ENCODE measurements around the gene HSPB6.

Gene HSPB6

GRCh38 chr19:35717665-35718344 lies 39.0 kb downstream of the HSPB6 start, which contains the start of gene KMT2B:
Gene KMT2B, plus strand, starts transcription at chr19:35718003. Its CDS starts 16 bp downstream, at chr19:35718019.
- DNase-seq (ENCODE audit: low read depth in 1 of 2, low spot score in 1 of 2): peak in 1 of 2 donors; percentile 83

GRCh38 chr19:35716801-35717664 lies 39.8 kb downstream of the HSPB6 start:
- DNase-seq (ENCODE audit: low read depth in 1 of 2, low spot score in 1 of 2): peak; percentile 62 to 97

GRCh38 chr19:35715981-35716800 lies 40.6 kb downstream of the HSPB6 start:
- no peak for DNase-seq (ENCODE audit: low read depth in 1 of 2, low spot score in 1 of 2)

DNA sequence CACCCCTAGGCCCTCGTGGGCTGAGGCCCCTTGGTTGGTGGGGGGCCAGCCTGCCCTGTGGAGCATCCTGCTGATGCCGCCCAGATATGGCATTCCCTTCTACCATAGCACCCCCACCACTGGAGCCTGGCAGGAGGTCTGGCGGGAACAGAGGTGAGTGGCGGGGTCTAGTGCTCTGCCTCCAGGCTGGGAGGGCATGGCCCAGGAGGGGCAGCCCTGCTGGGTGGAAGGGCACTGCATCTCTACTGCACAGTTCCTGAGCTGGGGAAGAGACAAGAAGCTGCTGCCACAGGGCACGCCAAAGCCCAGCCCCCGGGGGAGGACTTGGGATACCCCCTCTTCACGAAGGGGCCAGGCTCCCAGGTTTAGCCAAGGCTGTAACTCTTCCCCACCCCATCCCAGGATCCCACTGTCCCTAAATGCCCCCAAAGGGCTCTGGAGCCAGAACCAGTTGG lies 41.4 kb downstream of the HSPB6 start:
- no peak for DNase-seq (ENCODE audit: low read depth in 1 of 2, low spot score in 1 of 2)

- no peak for DNase-seq (ENCODE audit: low read depth in 1 of 2, low spot score in 1 of 2)
Measured at GRCh38 chr19:35714601-35715354, 42.1 kb downstream of the HSPB6 start.

DNA sequence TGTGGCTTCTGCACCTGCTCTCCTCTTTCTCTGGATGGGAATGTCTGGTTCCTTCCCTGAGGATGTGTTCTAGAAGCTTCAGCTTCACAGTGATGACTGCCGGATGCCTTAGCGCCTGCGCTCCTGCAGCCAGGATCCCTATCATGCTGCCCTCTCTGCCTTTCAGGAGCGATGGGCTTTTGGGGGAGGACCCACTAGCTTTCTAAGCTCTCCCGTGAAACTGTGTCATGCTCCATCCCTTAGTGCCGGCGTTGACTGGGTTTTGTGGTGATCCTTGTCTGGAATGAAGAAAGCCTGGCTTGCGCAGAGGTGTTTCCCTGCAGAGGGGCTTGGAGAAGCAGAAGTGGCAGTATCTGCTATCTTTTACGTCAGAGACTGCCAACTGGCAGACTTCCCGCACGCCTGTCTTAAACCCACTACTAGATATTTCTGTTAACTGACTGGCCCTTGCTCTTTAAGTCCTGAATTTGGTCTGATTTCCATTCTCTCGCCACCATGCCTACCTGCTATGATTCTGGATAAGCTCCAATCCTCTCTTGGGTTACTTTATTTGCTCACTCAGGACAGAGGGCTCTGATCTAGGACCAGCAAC lies 42.8 kb downstream of the HSPB6 start:
- no peak for DNase-seq (ENCODE audit: low read depth in 1 of 2, low spot score in 1 of 2)

GRCh38 chr19:35713506-35713850 lies 43.4 kb downstream of the HSPB6 start:
- no peak for DNase-seq (ENCODE audit: low read depth in 1 of 2, low spot score in 1 of 2)

DNA sequence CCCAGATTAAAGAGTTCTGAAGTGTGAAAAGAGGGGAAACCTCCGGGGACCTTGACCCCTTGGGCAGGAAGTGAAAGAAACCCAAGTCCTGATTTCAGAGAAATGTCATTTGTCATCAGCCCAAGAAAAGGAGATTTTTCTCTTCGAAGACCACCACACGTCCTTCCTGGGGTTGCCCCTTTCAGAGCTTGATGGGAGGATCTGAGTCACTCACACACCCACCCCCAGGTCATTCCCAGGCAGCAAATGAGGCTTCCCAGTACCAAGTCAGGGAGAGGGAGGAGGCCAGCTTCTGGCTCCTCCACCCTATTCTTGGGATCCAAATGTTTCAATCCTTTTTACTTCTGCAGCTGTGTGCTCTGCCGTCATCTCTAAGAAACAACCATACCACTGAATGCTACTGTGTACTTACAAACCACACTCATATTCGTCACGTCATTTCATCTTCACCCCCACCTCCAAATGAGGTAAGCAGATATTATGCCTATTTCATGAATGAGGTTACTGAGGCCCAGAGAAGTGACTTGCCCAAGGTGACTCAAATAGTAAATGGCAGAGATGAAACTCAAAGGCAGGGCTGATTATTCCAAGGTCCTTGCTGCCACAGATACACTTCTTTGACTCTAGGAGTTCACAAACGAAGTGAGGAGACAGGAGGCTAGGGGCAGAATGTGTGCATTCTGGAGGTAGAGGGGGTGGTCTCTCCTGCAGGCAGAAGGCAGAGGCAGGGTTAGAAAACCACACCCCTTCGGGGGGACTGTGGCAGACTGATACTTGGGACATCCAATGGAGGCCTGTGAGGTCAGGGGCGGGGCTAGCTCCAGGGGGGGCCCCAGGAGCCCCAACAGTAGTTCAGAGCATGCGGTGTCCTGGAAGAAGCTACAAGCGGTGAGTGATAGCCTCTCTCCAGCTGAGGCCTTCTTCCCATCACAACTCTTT lies 44.0 kb downstream of the HSPB6 start:
- peak; percentile 46 to 66 for DNase-seq (ENCODE audit: low read depth in 1 of 2, low spot score in 1 of 2)

GRCh38 chr19:35710784-35711723 lies 45.8 kb downstream of the HSPB6 start:
- DNase-seq (ENCODE audit: low read depth in 1 of 2, low spot score in 1 of 2): peak; percentile 40 to 73

GRCh38 chr19:35708391-35708790 lies 48.4 kb downstream of the HSPB6 start:
- no peak for DNase-seq (ENCODE audit: low read depth in 1 of 2, low spot score in 1 of 2)
